GM11168 (cell line): ENCODE results near the gene NFAT5.
"Not testable (repeated sequence)": the region's sequence is repeated elsewhere in the genome, so short reads cannot be mapped to it uniquely, and the experiment has no call there.

ENCODE experiments used
- in situ Hi-C: fragments of 300-500 bp; cut with MboI; formaldehyde crosslinking; loops from one replicate; pipeline ENCODE4 v1.12.0; 2022; ENCODE audit warnings: low sequenced_read_pairs; ENCODE audit not compliant: unreplicated experiment

Gene NFAT5

DNA sequence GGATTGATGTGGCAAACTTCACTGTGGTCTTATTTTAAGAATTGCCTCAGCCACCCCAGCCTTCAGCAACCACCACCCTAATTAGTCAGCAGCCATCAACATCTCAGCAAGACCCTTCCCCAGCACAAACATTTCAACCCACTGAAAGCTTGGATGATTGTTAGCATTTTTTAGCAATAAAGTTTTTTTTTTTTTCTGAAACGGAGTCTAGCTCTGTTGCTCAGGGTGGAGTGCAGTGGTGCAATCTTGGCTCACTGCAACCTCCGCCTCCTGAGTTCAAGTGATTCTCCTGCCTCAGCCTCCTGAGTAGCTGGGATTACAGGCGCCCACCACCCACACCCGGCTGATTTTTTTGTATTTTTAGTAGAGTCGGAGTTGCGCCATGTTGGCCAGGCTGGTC lies 19.1 kb upstream of the NFAT5 start:
- in situ Hi-C loops: not testable (repeated sequence)

DNA sequence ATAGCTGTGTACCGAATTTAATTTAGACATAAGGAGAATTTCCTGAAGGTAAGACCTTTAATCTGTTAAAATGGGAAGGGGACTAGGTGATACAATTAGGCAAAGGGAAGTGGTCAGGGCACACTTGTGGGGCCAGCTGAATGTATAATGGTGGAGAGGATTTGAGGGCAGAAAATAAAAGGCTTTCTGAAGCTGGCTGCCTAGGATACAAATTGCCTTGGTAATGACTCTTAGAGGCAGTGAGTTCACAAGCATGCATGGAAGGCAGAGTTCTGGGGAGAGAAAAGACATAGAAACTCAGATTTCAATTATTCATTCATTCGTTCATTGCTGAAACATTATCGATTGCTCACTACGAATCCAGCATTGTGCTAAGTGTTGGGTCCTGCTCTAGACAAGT lies 12.4 kb upstream of the NFAT5 start:
- in situ Hi-C loops: no loop called here

DNA sequence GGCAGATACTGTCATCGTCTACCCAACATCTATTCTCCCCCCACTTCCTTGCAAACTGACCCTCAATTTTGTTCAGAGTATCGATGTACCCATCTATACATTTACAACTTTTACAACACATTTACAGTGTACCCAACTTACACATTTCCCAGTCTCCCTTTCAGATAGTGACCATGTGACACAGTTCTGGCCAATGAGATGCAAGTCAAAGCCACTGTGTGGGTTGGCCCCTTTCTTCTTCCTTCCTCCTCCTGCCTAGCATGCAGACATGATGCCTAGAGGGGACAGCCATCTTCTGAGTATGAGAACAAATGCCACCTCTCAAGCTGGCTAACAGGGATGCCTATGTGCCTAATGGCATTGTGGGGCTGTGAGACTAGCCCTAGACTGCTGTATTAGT lies 11.3 kb upstream of the NFAT5 start:
- in situ Hi-C loops: no loop called here

DNA sequence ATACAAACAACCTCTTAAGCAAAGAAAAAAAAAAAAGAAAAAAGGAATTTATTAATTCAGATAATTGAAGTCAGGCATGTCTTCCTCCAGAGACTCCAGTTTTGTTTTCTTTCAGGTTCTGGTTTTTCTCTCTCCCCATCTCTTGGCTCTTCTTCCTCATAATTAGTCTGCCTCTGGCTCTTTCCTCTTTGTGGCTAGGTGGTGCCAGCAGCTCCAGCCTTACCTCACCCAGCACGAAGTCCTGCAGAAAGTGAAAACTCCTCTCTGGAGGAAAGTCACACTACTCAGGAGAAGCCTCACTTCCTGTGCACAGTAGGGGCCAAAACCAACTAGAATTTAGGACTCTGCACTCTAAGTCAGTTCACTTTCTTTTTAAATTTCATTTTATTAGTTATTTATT lies 10.3 kb upstream of the NFAT5 start:
- in situ Hi-C loops: no loop called here

DNA sequence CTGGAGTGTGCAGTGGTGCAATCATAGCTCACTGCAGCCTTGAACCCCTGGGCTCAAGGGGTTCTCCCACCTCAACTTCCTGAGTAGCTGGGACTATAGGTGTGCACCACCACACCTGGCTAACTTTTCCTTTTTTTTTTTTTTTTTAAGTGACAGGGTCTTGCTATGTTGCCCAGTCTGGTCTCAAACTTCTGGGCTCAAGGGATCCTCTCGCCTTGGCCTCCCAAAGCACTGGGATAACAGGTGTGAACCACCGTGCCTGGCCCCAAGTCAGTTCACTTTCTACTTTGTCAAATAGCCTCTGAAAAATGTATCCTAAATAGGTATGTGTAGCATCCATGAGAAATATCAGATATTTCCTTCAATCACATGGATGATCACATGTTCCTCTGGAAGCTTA lies 9.9 kb upstream of the NFAT5 start:
- in situ Hi-C loops: no loop called here

DNA sequence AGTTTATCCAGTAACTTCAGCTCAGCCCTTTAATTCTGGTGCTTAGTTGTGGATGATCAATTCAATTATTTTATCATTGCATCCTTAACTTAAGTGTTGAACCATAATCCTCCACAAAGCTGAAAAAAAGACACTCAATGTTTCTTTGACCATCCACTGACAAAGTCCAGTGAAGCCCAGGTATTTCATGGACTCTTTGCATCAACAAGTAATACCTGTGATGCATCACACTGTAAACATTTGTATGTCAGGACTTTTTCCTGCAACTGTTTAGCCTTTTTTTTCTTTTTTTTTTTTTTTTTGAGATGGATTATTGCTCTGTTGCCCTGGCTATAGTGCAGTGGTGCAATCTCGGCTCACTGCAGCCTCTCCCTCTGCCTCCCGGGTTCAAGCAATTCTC lies 6.6 kb upstream of the NFAT5 start:
- in situ Hi-C loops: no loop called here

DNA sequence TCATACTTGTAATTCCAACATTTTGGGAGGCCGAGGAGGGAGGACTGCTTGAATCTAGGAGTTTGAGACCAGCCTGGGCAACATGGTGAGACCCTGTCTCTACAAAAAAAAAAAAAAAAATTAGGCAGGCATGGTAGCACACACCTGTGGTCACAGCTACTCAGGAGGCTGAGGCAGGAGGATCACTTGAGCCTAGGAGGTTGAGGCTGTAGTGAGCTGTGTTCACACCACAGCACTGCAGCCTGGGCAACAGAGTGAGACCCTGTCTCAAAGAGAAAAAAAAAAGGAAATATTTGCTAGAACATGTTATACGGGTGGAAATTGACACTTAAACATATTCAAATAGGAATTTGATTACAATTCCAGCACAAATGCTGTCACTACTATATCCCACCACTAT lies 4.4 kb upstream of the NFAT5 start:
- in situ Hi-C loops: not testable (repeated sequence)

DNA sequence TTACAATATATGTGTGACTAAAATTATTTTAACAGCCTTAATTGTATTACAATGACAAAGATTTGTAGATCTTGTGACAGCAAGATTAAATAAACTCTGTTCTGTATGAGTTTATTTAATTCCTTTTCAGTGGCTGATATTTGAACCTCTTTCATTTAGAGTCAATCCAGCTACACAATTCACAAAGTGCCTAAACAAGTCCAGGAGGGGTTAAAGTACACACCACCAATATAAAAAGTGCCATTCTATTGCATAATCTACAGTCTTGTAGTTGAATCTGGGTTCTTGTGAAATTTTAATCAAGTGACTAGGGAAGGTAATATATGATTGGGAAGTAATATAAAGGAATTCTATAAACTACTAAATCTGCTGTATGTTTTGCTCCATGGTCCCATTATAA lies 3.9 kb upstream of the NFAT5 start:
- in situ Hi-C loops: no loop called here

DNA sequence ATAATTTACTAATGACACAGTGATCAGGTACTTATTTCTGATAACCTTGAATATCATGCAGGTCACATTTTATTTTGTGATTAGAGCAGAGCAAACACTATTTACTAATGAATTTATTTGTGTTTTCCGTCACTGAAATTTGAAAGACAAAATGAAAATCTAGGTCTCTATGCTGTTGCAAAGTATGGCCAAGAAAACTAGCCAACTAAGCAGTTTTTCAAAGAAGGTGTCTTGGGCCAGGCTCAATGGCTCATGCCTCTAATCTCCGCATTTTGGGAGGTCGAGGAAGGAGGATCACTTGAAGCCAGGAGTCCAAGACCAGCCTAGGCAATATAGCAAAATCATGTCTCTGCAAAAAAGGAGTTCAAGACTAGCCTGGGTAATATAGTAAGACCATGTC lies 3.0 kb upstream of the NFAT5 start:
- in situ Hi-C loops: no loop called here

DNA sequence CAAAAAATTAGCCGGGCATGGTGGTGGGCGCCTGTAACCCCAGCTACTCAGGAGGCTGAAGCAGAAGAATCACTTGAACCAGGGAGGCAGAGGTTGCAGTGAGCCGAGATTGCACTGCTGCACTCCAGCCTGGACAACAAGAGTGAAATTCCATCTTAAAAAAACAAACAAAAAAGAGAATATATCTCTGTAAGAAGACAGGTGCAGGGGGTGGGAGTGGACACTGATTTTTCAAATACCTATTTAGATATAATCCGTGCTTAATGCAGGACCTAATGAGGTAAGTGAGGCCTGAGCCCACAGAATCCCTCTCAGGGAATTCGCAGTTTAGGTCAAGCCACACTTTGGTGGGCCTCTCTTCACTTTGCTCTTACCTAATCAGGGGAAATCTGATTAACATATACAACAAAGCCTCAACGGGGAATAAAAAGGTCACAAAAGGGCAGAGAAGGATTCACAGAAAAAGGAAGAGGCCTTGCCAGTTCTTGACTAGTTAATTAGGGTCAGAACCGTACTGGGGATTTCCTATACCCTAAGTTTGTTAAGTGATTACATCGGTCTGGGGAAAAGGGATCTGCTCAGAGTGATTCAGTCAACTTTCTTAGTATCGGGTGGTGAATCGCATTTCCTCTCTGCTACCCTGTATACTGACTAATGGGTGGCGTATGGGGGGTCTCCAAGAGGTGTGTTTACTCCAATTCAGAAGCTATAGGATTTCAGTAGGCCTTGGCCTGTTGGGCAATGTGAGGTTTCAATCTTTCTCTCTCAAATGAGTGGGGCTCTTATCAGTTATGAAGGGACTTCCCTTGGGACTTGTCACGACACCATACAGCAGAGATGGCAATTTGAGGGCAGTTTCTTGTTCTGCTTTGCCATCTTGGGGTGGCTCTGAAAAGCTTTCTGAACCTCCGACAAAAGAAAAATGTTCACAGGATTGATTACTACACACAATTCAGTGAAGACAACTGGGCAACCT lies 1.9 kb upstream of the NFAT5 start:
- in situ Hi-C loops: no loop called here

DNA sequence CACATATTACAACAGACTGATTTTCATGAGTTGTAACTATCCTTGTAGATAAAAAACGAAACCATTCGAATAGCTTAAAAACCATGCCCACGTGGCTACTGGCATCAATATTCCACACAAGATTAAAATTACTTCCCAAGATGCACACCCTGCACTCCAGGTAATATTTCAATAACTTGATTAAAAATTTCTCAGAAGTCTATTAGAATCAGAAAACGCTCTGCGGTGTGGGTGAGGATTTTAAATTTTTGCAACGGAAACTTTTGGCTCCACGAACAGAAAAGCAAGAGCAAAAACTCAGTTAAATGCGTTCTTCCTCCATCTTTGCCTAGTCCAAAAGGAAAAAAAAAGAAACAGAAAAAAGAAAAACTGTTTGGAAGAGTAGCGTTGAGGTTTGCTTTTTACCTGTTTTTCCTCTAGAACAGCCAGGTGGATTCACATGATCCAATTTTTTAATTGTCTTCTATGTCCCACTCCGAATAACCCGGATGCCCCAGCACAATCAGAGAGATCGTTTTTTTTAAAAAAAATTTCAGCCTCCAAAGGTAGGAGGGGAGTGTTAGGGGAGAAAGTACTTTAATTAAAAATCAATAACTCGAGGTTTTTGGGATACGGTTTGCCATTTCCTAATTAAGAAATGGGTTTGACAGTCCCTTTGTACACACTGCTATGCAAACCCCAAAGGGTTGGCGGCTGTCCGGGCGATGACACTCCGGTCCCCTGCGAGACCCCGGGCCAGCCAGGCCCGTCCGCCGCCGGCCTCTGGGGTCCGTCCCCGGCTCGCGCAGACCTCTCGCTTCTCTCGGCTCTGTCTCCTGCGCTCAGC lies 708 bp upstream of the NFAT5 start:
- in situ Hi-C loops: no loop called here

DNA sequence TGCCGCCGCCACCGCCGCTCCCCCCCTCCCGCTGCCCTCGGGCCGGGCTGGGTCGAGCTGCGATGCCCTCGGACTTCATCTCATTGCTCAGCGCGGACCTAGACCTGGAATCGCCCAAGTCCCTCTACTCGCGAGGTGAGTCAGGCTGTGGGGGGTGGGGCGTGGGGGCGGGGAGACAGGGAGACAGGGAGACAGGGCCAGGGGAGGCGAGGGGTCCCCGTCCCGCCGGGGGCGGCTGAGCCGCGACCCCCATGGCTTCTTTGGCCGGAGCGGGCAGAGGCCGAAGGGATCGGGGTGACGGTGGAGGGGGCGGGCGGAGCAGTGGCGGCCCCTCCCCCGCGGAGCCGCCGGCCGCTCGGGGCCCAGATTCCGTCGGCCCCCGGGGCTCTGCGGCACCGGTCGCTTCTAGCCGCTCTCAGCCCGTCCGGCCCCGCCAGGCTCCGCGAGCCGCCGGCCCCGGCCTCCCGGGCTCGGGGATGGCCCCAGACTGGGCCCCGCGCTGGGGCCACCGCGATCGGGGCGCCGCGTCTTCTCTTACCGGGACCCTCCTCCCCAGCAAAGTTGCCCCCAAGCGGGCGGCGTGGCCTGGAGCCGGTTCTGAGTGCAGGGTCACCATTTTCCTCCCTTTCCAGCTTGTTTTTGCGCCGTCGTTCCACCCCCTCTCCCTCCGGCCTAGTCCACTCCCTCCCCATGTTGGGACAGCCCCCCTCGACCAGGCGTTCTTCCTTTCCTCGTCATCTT lies 644 bp downstream of the NFAT5 start:
- in situ Hi-C loops: no loop called here

DNA sequence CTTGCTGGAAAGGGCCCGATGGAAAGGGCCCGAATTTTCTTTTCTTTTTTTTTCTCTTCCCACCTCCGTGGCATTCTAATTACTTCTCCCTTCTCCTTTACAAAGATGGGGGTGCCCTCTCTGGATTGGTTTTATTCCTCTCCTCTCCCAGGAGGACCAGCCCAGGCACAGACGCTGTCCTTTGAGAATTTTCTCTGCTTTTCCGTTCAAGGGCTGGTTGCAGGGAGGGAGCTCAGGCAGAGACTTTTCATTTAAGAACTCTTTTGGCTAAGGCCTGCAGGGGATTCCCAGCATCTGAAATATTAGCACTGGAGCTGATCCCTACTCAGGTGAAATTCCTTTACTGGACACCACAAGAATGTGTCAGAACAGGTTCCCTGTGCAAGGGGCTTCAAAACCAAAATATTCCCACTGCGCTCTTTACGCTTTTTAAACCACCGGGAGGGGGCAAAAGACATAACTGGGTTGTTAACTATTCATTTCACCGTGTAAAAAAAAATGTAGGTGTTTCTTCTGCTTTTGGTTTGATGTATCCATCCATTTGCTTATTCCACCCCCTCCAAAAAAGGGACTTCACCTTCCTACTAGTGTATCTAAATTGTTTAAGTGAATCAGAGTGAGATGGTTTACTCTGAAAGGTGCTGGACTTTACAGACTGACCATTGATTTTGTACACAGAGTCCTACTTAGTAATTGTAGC lies 1.4 kb downstream of the NFAT5 start:
- in situ Hi-C loops: no loop called here

DNA sequence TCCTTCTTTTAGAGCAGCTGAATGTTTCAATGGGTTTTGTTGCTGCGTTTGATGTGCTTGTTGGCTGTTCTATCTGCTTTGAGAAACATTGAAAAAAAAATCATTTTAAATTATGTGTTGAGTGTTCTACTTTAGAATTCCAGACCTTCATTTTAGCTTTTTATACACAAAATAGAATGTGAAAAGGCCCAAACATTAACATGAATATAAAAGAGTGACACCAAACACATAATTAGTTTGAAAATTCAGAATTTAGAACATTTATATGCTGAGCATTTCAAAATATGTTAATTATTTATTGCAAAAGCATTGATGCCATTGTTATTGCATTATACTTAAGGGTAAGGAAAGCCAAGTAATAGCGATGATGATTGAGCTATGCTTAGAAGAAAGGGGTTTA lies 2.9 kb downstream of the NFAT5 start:
- in situ Hi-C loops: no loop called here

DNA sequence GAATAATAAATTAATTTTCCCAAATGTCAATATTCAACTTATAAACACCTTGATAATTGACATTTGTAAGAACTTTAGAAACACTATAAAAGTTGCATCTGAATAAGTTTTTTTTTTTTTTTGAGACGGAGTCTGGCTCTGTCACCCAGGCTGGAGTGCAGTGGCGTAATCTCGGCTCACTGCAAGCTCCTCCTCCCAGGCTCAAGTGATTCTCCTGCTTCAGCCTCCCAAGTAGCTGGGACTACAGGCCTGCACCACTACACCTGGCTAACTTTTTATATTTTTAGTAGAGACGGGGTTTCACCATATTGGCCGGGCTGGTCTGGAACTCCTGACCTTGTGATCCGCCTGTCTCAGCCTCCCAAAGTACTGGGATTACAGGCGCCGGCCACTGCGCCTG lies 13.0 kb downstream of the NFAT5 start:
- in situ Hi-C loops: not testable (repeated sequence)

DNA sequence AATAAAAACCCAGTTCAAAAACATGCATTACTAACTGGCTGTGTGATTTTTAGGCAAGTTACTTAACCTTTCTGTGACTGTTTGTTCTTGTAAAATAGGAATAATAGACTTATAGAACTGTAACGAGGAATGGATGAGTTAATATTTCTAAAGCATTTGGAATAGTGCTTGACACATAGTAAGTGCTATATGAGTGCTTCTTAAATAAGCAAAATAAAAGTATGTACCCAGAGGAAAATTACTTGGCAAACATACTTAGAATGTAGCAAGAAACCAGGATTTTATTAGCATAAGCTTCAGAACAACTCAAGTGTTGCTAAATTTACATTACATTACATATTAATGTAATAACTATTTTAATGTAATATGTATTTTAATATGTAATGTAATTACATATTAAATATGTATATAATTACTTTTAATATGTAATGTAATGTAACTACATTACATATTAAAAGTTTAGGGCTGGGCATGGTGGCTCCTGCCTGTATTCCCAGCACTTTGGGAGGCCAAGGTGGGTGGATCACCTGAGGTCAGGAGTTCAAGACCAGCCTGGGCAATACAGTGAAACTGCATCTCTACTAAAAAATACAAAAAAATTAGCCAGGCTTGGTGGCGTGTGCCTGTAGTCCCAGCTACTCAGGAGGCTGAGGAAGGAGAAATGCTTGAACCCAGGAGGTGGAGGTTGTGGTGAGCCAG lies 14.2 kb downstream of the NFAT5 start:
- in situ Hi-C loops: no loop called here

DNA sequence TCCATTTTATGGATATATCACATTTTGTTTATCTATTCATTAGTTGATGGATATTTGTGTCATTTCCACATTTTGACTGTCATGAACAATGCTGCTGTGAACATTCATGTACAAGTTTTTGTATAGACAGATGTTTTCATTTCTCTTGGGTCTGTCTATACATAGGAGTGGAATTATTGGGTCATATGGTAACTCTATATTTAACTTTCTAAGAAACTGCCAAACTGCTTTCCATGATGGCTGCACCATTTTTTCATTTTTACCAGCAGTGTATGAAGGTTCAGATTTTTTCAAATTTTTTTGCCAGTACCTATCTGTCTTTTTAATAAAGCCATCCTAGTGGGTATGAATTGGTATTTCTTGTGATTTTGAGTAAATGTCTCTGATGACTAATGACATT lies 15.5 kb downstream of the NFAT5 start:
- in situ Hi-C loops: no loop called here

DNA sequence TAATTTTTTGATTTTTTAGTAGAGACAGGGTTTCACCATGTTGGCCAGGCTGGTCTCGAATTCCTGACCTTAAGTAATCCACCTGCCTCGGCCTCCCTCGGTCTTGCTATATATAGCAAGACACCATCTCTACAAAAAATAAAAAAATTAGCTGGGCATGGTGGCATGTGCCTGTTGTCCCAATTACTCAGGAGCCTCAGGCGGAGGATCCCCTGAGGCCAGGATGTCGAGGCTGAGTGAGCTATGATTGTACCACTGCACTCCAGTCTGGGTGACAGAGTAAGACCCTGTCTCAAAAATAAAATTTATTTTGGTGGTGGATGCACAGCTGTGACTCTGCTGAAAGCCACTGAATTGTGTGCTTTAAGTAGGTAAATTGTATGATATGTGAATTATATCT lies 18.7 kb downstream of the NFAT5 start:
- in situ Hi-C loops: not testable (repeated sequence)

DNA sequence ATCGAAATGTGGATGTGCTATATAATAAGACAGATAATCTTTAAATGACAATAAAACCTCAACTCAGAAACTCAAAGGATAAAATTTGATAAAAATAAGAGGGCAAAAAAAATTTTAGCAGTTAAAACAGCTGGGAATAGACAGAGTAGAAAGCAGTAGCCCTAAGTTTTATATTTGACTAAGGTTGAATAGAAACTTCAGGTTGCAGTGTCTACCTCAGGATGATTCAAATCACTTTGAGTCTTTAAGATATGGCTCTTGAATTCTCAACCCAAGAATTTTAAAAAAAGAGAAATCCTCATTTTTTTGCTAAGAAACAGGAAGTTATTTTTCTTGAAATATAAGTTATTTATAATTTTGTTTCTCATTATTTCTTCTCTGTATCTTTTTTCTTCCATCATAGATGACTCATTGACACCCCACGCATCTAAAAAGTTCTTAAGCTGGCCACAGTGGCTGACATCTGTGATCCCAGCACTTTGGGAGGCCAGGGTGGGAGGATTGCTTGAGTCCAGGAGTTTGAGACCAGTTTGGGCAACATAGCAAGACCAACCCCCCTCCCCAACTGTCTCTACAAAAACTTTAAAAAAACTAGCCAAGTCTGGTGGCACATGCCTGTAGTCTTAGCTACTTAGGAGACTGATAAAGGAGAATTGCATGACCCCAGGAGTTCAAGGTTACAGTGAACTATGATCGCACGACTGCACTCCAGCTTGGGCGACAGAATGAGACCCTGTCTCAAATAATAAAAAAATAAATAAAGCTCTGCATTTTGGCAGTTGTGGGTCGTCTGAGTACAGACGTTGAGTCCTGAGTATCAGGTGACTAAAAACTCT lies 23.9 kb downstream of the NFAT5 start:
- in situ Hi-C loops: no loop called here
